ENCODE data around the gene PNPT1.
"Not testable (repeated sequence)": the region's sequence is repeated elsewhere in the genome, so short reads cannot be mapped to it uniquely, and the experiment has no call there.

The PNPT1 gene

DNA sequence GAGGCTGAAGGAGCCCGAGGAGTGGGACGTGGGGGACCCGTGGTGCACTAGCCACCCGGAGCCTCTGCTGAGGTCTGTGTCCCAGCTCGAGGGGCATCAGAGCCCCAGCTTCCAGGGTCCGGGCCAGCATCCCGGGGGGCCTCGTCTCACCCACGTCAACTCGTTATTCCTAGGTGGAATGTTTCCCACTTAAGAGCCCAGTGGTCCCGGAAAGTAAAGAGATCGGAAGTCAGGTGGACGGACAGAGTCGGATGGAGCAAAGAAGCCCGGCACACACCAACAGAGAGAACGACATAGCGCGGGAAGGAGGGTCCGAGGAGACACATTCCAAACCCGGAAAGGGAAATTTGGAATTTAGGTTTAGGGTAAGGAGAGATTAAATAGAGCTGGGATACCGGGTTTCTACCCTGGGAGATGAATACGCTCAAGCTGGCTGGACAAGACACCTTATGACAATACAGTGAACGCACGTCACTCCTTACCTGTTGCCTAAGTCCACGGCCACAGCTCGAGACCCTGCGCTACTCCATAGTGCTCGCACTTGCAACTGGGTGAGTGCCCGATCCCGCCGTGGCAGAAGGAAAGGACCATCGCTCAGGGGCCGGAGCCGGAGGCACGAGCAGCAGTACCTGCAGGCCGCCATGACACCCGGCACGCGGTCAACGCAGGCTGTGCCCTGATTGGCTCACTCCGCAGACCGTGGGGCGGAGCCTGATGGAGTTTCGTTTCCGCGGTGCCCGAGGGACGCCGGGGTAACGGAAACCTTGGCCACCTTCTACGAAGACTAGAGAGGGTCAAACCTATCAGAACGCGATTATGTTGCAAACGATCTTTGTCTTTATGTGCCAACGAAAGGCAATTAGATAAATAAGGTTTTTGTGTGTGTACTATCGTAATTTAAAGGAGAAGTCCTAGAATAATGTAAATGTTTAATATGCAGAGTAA is at the start of gene PNPT1:
Gene PNPT1, minus strand, starts transcription at position 664 of the 945 bp plus-strand sequence. Its CDS starts 21 bp downstream, at position 643.
- peak; percentile 92 for DNase-seq

DNA sequence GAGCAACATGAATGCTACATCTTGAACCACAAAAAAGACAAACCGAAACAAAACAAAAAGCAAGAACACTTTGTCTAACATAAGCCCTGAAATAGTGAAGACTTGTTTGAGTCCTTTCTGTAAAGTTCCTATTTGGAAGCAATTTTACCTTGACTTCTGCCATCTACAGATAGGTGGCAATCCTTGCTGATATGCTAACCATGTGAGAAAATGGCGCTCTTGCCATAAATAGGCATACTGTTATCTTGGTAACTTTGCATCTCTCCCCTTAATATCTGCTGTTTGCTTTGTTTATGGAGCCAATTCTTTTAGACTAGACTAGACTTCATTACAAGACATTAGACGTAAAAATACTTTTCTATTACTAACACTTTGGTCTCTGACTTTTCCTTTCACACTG is 49.4 kb upstream of the PNPT1 start:
- no peak for DNase-seq

DNA sequence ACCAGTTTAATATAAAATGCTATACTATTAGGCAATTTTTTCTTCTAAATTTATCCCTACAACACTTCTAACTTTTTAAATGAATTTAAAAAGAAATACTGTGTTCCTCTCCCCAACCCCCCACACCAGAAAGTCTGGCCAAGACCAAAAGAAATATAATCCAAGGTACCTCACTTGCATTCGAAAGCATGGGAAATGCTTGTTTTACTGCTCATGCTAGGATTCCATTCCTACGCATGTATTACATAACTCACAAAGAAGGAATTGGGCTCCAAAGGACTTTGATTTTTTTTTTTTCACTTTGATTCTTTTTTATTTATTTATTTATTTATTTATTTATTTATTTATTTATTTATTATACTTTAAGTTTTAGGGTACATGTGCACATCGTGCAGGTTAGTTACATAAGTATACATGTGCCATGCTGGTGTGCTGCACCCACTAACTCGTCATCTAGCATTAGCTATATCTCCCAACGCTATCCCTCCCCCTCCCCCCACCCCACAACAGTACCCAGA is 42.4 kb upstream of the PNPT1 start:
- not testable (repeated sequence) for DNase-seq

DNA sequence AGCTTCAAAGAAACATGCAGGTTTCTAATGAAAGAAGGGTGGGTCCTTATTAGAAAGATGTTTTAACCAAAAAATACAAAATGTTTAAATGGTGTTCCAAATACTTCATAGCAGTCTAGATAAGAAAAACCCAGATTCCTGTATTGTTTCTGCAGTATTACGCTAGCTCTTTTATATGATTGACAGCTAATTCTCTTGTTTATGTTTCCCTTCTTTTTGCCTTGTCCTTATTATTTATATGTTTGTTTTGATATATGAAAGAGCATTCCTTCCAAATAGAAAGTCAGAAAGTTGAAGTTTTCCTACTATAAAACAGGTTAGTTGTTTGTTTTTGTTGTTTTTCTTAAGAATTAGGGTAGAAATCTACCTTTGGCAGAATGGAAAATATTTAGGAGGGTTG is 41.1 kb upstream of the PNPT1 start:
- no peak for DNase-seq

DNA sequence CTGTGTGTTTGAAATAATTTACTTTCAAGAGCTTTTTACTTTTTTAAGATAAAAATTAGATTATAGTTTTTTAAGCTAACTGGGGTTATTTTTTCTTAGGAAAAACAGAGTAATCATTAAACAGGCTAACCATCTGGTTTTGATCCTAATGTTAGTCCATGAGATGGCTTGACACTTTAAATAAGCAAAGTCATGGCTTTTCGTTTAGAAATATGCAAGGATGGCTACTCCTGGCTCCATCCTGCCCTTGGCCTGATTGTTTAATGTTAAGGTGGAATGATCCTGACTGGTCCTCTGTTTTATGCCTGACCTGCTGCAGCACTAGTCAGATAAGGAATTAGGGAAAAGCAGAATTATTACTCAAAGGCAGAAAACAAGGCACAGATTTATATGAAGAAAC is 39.7 kb upstream of the PNPT1 start:
- no peak for DNase-seq

DNA sequence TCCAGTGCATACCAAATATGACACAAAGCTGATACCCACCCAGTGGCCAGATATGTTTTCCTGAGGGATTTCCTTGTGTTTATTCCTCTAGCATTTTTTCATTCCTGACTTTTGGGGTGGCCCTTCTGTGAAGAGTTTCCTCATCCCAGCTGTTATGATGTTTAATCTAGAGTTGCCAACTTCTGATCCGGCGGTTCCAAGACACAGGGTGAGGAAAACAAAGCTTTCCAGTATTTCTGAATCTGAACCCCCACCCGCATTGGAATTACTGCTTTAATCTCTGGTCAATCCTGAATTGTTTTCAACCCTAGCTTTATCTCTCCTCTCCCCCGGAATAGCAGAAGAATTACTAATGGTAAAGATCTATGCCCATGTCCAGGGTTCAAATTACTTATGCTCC is 39.2 kb upstream of the PNPT1 start:
- no peak for DNase-seq

DNA sequence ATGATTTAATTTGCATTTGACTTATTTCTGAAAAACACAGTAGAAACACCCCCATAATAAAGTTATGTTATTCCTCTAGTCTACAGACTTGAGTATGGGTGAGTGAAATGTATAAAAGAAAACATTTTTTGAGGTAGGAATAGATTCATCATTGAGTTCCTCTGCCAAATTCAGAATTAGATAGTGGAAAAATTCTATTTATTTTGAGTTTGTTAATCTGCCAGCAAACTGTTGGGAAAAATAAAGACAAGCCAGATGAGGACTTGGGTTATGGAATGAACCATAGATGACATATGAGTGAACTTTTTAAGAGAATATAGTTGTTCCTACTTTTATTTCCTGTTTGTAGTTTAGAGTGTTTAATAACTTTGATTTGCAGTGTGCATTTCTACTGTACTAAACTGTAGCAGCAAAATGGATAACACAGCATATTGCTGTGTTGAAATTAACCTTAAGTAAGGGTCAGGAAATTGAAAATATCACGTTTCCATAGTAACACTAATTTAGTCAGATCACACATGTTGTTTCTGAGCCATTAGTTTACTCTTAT is 35.6 kb upstream of the PNPT1 start:
- no peak for DNase-seq

DNA sequence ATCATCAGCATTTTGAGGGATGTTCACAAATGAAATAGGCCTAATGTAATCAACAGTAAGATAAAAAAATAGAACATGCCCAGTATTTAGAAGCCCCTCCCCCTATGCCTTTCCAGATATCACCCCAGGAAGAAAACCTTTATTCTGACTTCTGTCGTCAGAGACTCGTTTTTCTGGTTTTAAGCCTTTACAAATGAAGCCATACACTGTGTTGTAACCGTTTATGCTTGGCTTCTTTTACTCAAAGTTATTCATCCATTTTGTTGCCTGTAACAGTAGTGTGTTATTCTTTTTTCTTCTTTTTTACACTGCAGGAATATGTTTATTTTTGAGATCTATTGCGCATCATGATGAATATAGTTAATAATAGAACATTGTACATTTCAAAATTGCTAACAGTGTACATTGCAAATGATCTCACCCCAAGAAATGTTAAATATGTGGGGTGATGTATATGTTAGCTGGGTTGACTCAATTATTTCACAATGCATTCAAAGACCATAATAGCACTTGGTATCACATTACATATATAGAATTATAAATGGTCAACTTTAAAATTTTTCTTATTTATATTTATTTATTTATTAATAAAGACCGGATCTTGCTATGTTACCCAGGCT is 28.1 kb upstream of the PNPT1 start:
- no peak for DNase-seq

DNA sequence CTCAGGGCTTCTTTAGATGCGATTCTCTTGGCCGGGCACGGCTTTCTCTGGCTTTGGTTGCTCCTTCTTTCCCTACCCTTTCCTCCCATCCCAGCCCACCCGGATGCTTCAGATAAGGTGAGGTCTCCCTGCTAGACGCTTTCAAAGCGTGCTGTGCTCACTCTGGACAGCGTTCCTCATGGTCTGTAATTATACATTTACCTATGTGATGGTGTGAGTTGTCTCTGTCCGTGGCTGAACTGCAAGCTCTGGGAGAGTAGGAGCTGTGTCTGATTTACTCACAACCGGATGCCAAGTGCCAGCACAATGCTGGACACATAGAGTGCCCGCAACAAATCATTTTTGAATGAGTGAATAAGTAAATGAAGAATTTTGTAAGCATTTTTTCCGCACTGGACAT is 26.8 kb upstream of the PNPT1 start:
- no peak for DNase-seq

DNA sequence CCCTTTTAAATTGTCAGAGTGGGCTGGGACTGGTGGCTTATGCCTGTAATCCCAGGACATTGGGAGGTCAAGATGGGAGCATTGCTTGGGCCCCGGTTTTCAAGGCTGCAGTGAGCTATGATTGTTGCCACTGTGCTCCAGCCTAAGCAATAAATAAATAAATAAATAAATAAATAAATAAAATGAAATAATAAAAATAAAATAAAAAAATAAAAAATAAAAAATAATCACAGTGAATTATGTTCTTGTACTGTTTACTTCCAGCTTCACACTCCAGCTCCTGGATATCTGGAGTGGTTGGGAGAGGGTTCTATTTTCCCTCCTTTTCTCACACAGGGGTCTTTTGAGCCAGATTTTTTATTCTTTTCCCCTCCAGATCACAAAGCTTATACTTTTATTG is 26.2 kb upstream of the PNPT1 start:
- no peak for DNase-seq

DNA sequence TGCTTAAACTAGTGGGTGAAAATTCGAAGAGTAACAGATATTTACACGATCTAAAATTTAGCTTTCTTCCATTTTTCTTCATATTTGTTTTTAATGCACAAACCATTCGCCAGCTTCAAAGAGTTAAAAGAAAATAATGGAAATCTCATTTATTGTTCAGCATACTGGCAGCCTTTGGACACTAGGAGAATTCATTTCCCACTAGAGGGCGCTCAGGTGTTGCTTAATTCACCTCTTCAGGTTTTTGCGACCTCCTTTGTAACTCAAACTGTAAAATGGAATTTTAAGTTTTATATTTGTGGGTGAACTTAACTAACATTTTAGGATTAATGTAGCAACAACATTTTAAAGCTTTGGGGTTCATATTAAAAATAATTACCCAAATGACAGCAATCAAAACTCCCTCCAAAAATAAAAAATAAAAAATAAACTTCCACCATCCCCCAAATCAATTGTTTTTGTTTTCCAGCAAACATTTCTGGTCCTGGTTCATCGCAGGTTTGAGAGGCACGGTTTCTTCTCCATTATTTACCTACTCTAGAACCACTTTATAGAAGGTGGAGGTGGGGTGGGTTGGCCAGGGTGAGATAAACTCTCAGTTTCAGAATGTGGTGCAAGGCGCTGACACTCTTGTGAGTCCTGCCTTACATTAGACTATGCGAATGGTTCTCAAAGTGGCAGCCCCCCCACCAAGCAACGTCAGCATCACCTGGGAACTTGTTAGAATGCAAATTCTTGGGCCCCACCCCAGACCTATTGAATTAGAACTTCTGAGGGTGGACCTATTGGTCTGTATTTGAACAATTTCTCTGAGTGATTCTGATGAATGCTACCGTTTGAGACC is 24.7 kb upstream of the PNPT1 start:
- peak; percentile 19 to 38 for DNase-seq

DNA sequence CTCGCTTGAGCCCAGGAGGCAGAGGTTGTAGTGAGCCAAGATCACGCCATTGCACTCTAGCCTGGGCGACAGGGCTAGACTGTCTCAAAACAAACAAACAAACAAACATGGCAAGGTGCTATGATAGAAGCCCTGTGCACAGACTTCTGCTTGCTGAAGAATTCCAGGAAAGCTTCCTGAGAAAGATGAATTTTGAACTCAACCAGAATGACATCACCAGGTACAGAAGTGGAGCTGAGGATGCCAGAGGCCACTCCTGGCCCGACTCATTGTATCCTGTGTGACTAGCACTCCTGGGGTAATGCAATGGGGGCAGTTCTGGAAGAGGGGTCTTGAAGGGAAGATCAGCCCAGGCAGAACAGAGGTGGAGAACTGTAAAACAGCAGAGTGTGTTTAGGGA is 22.0 kb upstream of the PNPT1 start:
- no peak for DNase-seq

DNA sequence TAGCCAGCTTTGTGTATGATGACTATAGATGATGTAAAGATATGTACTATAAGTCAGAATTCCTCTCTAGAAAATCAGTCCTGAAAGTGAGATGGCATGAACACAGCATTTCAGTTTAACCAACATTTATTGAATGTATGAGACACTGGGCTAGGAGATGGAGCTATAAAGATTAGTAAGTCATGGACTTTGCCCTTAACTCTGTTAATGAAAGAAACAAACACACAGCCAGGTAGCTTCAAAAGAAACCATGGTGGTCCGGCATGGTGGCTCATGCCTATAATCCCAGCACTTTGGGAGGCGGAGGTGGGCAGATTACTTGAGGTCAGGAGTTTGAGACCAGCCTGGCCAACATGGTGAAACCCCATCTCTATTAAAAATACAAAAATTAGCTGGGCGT is 21.5 kb upstream of the PNPT1 start:
- not testable (repeated sequence) for DNase-seq

DNA sequence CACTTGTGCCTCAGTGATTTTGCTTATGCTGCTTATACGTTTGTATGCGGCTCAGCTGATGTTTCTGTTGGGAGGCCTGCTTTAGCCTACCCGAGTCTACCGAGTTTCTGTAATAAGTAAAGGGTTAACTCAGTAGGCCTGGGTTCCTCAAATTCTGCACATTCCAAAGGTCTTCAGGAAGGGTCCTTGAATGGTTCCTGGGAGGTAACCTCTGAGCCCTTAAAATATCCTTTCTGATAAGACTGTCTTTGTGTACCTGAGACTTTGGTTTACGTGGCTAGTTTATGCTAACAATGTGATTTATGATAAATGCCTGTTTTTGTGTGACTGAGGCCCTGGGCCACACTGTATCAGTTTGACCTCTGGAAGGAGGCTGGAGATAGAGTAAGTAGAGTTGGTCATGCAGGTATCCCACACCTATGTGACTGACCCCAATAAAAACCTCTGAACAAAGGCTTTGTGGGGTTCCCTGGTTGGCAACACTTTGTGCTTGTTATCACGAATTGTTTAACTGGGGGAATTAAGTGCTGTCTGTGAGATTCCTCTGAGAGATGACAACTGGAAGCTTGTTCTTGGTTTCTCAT is 18.9 kb upstream of the PNPT1 start:
- DNase-seq = no peak

DNA sequence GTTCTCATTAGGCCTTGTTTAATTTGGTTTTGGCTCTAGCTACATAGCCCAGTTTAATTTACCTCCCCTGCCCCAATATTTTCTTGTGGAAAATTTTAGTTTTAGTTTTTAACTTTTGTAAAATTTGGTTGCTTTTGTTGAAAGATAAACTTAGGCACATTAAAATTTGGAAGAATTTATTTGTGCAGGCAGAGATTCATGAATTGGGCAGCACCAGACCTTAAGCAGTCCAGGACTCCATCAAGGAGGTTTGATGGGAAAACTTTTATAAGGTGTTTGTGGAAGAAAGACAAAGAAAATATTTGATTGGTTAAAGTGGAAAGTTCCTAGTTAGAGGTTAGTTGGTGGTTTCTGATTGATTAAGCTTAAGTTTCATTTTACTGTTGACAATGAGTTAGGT is 16.4 kb upstream of the PNPT1 start:
- no peak for DNase-seq

DNA sequence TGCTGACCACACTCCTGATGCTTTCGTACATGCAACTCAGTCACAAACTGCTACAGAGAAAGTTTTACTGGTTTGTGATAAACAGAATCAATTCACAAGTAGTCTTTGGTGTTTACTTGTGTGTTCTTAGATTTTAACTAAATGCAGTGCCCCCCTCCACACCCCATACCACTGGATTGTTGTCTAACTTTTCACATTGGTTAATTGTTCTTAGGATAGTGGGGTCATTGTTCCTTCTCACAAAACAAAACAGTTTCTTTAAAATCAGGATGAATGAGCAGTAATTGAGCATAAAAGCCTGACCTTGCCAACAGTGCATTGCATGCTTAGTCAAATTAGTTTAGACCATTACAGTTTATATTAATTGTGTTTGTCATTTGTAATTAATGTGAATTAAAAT is 14.1 kb upstream of the PNPT1 start:
- DNase-seq = no peak

DNA sequence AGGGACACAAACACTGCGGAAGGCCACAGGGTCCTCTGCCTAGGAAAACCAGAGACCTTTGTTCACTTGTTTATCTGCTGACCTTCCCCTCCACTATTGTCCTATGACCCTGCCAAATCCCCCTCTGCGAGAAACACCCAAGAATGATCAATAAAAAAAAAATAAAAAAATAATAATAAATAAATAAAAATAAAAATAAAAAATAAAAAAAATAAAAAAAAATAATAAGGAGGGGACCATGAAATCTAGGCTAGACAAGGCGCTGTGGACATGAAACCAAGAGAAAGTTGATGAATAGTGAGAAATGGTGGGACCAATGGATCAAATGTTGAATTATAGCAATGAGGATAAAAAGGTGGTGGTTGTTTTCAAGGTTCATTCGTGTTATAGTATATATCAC is 12.6 kb upstream of the PNPT1 start:
- not testable (repeated sequence) for DNase-seq

DNA sequence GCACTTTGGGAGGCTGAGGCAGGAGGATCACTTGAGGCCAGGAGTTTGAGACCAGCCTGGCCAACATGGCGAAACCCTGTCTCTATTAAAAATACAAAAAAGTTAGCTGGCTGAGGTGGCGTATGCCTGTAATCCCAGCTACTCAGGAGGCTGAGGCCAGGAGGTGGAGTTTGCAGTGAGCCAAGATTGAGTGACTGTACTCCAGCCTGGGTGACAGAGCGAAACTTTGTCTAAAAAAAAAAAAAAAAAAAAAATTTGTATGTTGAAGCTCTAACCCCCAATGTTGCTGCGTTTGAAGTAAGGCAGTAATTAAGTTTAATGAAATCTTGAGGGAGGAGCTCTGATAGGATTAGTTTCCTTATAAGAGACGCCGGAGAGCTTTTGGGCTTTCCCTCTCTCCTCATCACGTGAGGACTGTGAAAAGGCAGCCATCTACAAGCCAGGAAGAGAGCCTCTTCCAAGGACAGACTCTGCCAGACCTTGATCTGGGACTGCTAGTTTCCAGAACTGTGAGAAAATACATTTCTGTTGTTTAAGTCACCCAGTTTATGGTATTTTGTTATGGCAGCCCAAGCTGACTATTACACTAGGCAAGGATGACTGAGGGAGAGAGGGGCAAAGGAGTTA is 11.5 kb upstream of the PNPT1 start:
- no peak for DNase-seq

DNA sequence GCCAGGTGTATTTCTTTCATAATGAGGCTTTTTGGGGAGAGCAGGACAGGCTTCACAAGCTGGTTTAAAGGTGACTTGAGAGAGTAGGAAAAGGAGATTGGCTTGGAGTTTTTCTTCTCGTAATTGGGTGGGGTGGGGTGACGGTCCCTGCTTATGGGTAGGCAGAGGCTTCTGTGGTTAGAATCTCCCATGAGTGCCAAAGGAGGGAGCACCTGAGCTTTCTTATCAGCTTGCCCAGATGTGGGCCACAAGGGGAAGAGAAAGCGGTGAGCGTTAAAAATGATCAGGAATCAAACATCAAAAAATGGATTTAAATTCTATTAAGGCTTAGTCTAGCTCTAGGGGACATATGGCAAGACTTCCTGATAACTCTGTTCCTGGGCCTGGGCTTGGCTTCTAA is 9.7 kb upstream of the PNPT1 start:
- no peak for DNase-seq

DNA sequence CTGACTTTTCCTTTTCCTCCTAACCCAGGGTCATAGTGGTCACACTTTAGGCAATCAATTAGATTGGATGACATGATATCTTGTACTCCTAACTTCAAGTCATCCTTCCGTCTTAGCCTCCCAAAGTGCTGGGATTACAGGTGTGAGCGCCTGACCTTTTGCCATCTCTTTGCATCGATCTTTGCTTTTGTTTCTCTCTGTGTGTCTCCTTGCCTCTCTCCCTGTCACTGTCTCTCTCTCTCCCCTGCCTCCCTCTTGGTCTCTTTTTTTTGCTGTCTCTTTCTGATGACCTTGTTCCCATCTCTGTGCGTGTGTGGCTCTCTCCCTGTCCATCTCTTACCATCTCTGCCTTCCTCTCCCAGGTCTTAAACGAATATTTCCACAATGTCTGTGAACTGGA is 904 bp downstream of the PNPT1 start:
- DNase-seq = not testable (repeated sequence)

DNA sequence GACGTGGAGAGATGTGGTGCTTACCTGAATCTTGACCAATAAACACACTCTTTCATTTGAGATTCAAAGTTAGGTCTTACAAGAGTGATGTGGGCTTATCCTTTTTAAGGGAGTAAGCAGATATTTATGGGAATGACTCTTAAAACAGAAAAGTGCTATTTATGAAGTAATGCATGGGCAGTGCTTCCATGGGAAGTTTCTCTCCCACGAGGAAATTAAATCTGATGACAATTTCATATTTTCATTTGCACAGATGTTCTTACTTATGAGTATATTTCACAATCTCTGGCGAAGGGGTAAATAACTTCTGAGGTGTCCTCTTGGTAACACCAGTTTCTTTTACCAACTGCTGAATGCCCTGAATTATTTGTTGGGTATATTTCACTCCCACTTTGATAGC is 21.0 kb downstream of the PNPT1 start:
- DNase-seq = no peak

DNA sequence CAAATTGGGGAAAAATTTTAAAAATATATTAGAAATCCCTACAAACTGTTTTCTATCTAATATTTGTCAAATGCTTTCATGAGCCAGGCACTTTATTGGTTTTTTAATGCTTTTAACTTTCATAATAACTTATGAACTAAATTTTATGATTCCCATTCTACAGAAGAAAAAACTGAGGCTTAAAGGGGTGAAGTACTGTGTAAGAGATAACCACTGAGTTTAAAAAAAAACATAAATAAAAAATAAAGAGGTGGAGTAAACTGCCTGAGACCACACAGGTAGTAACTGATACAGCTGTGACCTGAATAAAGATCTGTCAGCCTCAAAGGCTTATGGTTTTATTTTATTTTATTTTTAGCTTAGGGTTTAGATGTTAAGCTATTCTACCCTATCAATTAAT is 24.7 kb downstream of the PNPT1 start:
- DNase-seq = no peak
